HL-60/S4 treated with retinoic acid at 250 ng/mL for 4 days and 3 days (cell line): ENCODE results near the gene RBM19.
"Not testable (repeated sequence)": the region's sequence is repeated elsewhere in the genome, so short reads cannot be mapped to it uniquely, and the experiment has no call there.

ENCODE experiments used
- in situ Hi-C: fragments of 300-500 bp; cut with MboI; formaldehyde crosslinking; loops from 2 replicates; pipeline ENCODE4 v1.7.0; 2022; ENCODE audit warnings: low sequenced_read_pairs

The RBM19 gene

DNA sequence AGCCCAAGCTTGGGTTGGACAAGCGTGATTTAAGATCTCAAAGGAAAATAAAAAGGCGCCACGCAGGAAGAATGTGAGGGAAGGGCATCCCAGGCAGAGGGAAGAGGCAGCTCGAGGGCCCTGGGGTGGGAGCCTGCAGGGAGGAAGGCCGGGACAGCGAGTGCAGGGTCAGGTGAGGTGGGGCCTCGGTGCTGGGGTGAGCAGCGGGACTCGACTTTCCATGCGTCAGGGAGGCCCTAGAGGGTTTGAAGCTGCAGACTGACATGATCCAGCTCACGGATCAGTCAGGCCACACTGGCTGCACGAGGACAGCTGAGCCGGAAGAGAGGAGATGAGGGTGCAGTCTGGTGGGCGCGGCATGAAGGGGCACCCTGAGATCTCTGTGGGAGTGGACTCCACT, 145.8 kb downstream of the RBM19 start:
- in situ Hi-C loops = no loop called here

GRCh38 chr12:113819495-113819894, 146.6 kb downstream of the RBM19 start:
- in situ Hi-C loops = no loop called here

GRCh38 chr12:113818833-113819232, 147.3 kb downstream of the RBM19 start:
- in situ Hi-C loops = no loop called here

DNA sequence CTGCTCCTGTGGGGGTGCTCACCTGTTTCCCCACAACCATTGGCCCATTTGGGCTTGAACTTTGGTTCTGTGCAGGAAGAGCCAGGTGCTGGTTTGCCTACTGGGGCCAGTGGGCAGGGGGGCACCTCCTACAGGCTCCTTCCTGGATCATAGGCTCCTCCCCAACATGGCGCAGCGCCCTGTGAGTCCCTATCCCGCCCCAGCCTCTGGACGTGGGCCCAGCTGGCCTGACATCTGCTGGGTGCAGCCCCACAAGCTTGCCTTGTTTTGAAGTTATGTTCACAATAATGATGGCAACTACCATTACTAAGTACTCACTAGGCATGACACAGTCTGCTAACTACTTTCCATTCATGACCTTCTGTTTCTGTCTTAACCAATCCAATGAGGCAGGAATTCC, 147.8 kb downstream of the RBM19 start:
- in situ Hi-C loops = no loop called here

GRCh38 chr12:113816866-113817265, 149.3 kb downstream of the RBM19 start:
- in situ Hi-C loops = no loop called here

GRCh38 chr12:113815031-113815430, 151.1 kb downstream of the RBM19 start:
- in situ Hi-C loops = no loop called here

DNA sequence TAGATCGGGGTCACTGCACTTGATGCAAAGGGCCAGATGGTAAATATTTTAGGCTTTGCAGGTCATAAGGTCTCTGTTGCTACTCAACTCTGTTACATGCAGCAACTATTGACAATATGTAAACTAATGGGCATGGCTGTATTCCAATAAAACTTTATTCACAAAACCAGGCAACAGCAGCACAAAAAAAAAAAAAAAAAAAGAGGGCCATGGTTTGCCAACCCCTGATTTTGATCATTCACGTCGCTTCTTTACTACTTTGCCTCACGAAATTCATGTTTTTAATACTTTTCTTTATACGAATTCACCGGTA, 152.9 kb downstream of the RBM19 start:
- in situ Hi-C loops = no loop called here

DNA sequence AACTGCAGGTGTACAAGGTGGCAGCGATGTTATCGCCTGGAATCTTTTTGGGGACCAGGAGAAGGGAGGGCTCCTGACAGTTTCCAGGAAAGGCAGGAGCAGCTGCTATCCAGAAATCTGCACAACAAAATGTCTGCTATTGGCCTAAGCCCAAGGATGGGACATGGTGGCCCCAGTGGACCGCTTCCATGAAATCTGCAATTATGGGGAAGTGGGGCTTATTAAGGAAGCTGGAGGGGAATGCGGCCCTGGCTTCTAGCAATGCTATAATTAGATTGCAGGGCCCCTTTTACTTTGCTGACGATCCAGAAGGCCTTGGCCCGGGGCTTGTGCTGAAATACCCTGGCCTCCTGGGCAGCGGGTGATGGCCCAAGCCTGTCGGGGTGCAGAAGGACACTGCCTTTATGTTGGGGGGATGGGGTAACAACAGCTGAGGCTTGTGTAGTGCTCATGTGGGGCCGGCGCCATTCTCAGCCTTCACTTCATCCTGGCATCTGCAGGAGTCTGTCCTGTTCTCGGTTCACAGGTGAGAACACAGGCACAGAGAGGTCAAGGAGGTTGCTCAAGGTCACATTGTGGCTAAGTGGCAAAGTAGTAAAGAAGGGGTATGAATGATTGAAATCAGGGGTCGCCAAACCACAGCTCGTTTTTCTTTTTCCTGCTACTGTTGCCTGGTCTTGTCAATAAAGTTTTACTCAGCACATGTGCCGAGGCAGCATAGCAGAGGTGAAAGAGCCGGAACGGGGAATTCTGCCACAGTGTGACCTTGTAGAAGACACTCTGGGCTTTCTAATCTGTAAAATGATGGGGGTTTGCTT, 153.5 kb downstream of the RBM19 start:
- in situ Hi-C loops = no loop called here

GRCh38 chr12:113809462-113810220, 156.5 kb downstream of the RBM19 start:
- in situ Hi-C loops = not testable (repeated sequence)

DNA sequence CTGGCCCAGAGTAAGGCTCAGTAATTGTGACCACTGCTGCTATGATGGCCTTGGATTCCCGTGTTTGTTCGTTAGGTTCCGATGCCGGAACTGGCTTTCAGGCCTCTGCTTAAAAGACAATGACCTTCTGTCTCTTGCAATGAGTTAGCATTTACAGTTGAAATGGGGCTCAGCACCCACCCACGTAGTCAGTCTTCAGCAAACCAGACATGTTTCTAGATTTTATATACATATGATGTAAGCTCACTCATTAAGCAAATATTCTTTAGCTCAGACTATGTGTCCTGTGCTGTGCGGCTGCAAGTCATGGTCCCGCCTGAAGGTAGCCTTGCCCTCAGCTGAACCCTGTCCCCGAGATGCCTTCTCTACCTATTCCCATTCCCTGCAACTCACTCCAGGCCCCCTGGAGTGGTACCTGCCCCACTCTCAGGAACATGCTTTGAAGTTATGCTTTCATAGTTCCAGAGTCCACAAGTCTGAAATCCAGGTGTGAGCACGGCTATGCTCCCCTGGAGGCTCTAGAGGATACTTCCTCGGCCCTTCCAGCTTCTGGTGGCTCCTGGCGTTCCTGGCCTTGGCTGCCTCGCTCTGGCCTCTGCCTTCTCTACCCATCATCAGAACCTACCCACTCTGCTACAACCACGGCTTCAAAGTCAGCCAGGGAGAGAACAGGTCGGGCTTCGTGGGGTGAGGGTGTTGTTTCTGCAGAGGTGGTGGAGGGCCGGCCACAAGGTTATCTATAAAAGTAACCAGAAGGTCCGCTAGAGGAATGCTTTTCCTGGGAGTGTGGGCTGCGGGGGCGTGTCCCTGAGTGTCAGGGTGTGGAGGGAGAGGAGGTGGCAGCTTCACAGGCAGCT, 157.8 kb downstream of the RBM19 start:
- in situ Hi-C loops = no loop called here

DNA sequence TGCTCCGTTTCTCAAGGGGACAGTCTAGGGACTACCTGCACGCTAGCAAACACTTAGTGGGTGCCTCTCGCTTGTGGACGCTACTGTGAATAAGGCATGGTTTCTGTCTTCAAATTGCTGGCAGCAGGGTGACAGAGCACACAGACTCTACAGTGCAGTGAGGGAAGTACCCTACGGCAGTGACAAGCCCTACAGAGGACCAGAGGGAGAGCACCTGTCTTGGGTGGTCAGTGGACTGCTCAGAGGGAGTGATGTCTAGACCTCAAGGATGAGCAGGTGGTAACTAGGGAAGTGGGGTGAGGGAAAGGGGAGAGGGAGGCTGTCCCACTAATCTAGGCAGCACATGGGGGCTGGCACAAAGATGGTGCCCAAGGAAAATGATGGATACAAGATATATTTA, 160.5 kb downstream of the RBM19 start:
- in situ Hi-C loops = no loop called here

GRCh38 chr12:113804961-113805600, 161.0 kb downstream of the RBM19 start:
- in situ Hi-C loops = no loop called here

DNA sequence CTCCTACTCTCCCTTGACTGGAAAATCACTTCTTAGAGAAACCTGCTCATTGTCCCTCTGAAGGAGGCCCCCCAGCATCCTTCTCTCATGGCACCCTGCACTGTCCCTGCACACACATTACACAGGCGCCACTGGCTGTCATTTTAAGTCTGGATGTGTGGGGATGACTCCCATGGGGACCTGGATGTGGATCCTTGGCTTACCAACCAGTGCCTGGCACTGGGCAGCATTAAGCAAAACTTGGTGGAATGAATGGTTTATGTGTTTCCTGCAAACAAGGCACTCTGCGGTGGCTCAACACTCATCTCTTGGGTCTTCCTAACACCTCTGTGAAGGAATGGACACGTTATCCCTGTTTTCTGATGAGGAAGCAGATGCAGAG, 162.4 kb downstream of the RBM19 start:
- in situ Hi-C loops = no loop called here

DNA sequence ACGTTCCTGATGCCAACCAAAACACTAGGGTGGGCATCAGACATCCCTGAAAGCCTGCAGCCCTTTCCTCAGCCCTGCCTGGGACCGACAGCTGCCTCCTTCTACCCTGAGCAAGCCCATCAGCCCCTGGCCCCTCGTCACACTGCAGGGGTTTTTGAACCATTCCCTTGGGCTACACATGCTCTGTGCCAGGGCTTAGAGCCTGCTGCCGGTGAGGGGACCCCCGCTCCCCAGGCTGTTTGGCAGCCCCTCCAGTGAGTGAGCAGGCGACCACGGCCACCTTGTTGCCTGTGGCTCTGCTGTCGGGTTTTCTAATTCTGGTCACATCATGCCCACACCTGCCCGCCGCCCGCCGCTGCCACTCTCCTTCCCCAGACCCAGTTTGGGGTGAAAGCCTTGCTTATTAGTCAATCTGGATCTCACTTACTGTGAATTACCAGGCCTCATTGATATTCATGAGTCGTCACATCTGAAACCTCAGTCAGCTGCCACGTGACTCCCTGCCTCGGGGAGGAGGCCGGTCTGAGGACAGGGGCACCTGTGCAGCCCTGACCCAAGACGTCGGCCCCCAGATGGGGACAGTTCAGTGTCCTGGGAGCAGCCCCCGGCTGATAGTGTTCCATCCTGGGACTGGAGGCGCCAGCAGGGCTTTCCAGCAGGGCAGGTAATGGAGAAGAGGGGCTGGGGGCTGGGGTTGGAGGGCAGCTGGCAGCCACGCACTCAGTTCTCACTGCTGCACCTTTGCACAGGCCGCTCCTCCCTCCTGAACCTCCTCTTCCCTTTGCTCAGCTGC, 163.0 kb downstream of the RBM19 start:
- in situ Hi-C loops = no loop called here

- in situ Hi-C loops = no loop called here
Observed at GRCh38 chr12:113802000-113802749, 163.9 kb downstream of the RBM19 start.

GRCh38 chr12:113800201-113800600, 165.9 kb downstream of the RBM19 start:
- in situ Hi-C loops = no loop called here

DNA sequence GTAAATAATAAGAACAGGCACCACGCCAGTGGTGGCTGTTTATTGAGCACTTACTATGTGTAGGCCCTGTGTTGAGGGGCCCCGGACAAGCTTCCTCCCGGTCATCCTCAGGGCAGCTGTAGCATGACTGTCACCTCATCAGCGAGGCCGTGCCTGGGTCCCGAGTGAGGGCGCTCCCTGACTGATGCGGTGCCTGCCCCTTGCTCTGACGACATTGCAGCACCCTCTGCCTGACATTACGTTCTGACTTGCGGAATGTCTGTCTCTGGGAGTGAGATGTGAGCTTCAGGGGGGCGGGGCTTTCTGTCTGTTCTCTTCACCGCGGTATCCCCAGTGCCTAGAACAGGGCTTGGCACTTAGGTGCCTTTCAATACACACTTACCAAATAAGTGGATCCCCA, 167.6 kb downstream of the RBM19 start:
- in situ Hi-C loops = no loop called here

GRCh38 chr12:113797535-113797868, 168.6 kb downstream of the RBM19 start:
- in situ Hi-C loops = no loop called here

DNA sequence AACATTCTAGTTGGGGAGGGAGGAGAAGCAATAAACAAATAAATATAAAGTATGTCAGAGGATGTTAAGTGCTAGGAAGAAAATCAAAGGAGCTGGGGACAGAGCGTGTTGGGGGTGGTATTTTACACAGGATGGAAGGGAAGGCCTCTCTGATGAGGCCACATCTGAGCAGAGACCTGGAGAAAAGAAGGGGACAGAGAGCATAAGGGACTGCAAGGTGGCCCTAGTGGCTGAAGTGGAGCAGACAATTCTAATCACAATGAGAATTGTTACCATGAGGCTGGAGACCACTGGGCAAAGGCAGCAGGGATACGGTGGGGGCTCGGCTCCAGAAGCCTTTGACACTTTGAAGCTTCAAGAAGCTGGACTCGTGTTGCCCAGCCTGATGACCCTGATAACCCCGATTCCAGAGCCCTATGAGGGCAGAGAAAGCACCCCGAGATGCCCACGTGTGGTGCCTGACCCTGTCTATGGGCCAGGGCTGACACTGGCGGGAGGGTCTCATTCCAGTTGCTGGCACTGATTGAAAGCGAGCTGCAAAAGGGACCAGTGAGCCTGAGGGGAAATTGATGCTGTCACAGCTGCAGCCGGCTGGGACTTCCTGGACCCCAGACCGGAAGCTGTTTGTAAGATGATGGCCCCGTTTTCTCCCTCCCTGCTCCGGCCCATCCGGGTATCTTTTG, 169.1 kb downstream of the RBM19 start:
- in situ Hi-C loops = no loop called here
